HCT116 (cell line): ENCODE measurements around the gene STAP2. TPM values are rescaled to one million over a fixed set of nuclear protein-coding genes. Genes with fewer than 3 reads are reported as not detected.

Source experiments
- ATAC-seq: fragments of 200-7000 bp; cut with Tn5 transposase; 2 replicates; pipeline ENCODE4 v1.9.1; 2020; ENCODE audit warnings: mild to moderate bottlenecking, moderate library complexity
- BruUV-seq: library from RNA; stranded (reverse); fragments of 400-500 nt; replicated peaks from 2 replicates; lab custom pipeline; 2021; lab: Mats Ljungman, UMichigan
- CTCF ChIA-PET: fragments of 300-600 bp; sonication (Branson Sonifier 250); formaldehyde crosslinking; loops from one replicate; lab custom pipeline; 2021; ENCODE audit warnings: antibody characterized with exemption; lab: Charles Lee
- POLR2A ChIA-PET: fragments of 300-600, 350-600 bp; sonication (Branson Sonifier 250); formaldehyde crosslinking; loops from one replicate; lab custom pipeline; 2021; ENCODE audit warnings: antibody characterized with exemption; lab: Charles Lee
- RAD21 ChIA-PET, 2 experiments: fragments of 300-600 bp; sonication (Branson Sonifier 250); formaldehyde crosslinking; loops; one replicate each; lab custom pipeline; 2023; ENCODE audit warnings: low total read pairs in 2 of 2; ENCODE audit not compliant: uncharacterized antibody in 2 of 2, unreplicated experiment in 2 of 2, low non-redundant PET in 1 of 2; lab: Charles Lee
- DNase-seq: peaks from one replicate; pipeline ENCODE4 v3.0.0-alpha.2; 2010; ENCODE audit warnings: low read depth, low spot score
- H2AFZ ChIP-seq: fragments of 200-600 bp; shearing (Covaris generic), sonication (generic); 2 replicates; pipeline ENCODE4 v1.6.1; 2017; ENCODE audit warnings: low read depth, mixed run types, mixed read lengths, antibody characterized with exemption, low read length; ENCODE audit not compliant: poor library complexity, severe bottlenecking
- H3K27ac ChIP-seq: 2 replicates; pipeline ENCODE4 v1.5.1; 2012; ENCODE audit warnings: low read depth, low read length
- H3K27me3 ChIP-seq: fragments of 200-600 bp; sonication (generic); 2 replicates; pipeline ENCODE4 v1.6.1; 2016; ENCODE audit warnings: mixed run types, low read length, mixed read lengths; ENCODE audit not compliant: insufficient read depth
- H3K36me3 ChIP-seq, 2 experiments: fragments of 200-500 bp in 1 of 2; fragments of 200-600 bp in 1 of 2; sonication (Bioruptor generic) in 1 of 2; sonication (generic) in 1 of 2; 2 replicates each; pipeline versions ENCODE4 v1.5.1 to v1.6.1; 2014 to 2016; ENCODE audit warnings: low read length in 2 of 2, inconsistent platforms in 1 of 2, mixed read lengths in 1 of 2, mixed run types in 1 of 2; ENCODE audit not compliant: insufficient read depth in 2 of 2, control insufficient read depth in 1 of 2
- H3K4me1 ChIP-seq, 2 experiments: fragments of 200-600 bp in 1 of 2; sonication (generic) in 1 of 2; 2 replicates each; pipeline versions ENCODE4 v1.5.1 to v1.6.1; 2012 to 2017; ENCODE audit warnings: low read length in 2 of 2, inconsistent platforms in 1 of 2, mild to moderate bottlenecking in 1 of 2, mixed read lengths in 1 of 2, mixed run types in 1 of 2, moderate library complexity in 1 of 2; ENCODE audit not compliant: insufficient read depth in 2 of 2, control insufficient read depth in 1 of 2
- H3K4me2 ChIP-seq: fragments of 200-600 bp; sonication (generic); 2 replicates; pipeline ENCODE4 v1.6.1; 2017; ENCODE audit warnings: mixed run types, low read length, mixed read lengths
- H3K4me3 ChIP-seq, 2 experiments: fragments of 200-600 bp in 1 of 2; sonication (generic) in 1 of 2; replicated peaks in 1 of 2; 2 replicates each; pipeline ENCODE4 v1.5.1; 2011 to 2016; ENCODE audit warnings: low read length in 2 of 2, control low read depth in 1 of 2, low read depth in 1 of 2, mild to moderate bottlenecking in 1 of 2, mixed read lengths in 1 of 2, mixed run types in 1 of 2
- H3K79me2 ChIP-seq: fragments of 200-600 bp; sonication (generic); 2 replicates; pipeline ENCODE4 v1.6.1; 2017; ENCODE audit warnings: mild to moderate bottlenecking, mixed run types, low read length, moderate library complexity, mixed read lengths; ENCODE audit not compliant: insufficient read depth
- H3K9ac ChIP-seq: fragments of 200-600 bp; sonication (generic); 2 replicates; pipeline ENCODE4 v1.6.1; 2016; ENCODE audit warnings: low read length, mixed read lengths
- H3K9me2 ChIP-seq: fragments of 200-600 bp; sonication (generic), shearing (Covaris generic); 2 replicates; pipeline ENCODE4 v1.6.1; 2017; ENCODE audit warnings: mixed run types, mild to moderate bottlenecking, moderate library complexity; ENCODE audit not compliant: insufficient read depth
- H3K9me3 ChIP-seq, 2 experiments: fragments of 200-500 bp in 1 of 2; fragments of 200-600 bp in 1 of 2; sonication (Bioruptor generic) in 1 of 2; sonication (generic) in 1 of 2; 2 replicates each; pipeline ENCODE4 v1.6.1; 2014 to 2017; ENCODE audit warnings: low read length in 2 of 2, mixed read lengths in 2 of 2, inconsistent platforms in 1 of 2, low read depth in 1 of 2, mild to moderate bottlenecking in 1 of 2, mixed run types in 1 of 2, moderate library complexity in 1 of 2; ENCODE audit not compliant: control insufficient read depth in 1 of 2, insufficient read depth in 1 of 2
- H4K20me1 ChIP-seq: fragments of 200-600 bp; sonication (generic), shearing (Covaris generic); 2 replicates; pipeline ENCODE4 v1.6.1; 2017; ENCODE audit warnings: mixed run types, mild to moderate bottlenecking, moderate library complexity; ENCODE audit not compliant: insufficient read depth
- CEBPB ChIP-seq: IDR thresholded peaks from 2 replicates; pipeline ENCODE4 v1.6.1; 2012; ENCODE audit warnings: low read depth
- EGR1 ChIP-seq: IDR thresholded peaks from 2 replicates; pipeline ENCODE4 v1.6.1; 2012; ENCODE audit warnings: low read depth
- ELF1 ChIP-seq: IDR thresholded peaks from 2 replicates; pipeline ENCODE4 v1.6.1; 2012; ENCODE audit warnings: low read depth, borderline replicate concordance
- EZH2phosphoT487 ChIP-seq: fragments of 200-600 bp; IDR thresholded peaks from 2 replicates; pipeline ENCODE4 v1.6.1; 2018; ENCODE audit warnings: antibody characterized with exemption, borderline replicate concordance
- JUND ChIP-seq: IDR thresholded peaks from 2 replicates; pipeline ENCODE4 v1.6.1; 2012
- MAX ChIP-seq: IDR thresholded peaks from 2 replicates; pipeline ENCODE4 v1.6.1; 2012
- POLR2A ChIP-seq: IDR thresholded peaks from 2 replicates; pipeline ENCODE4 v1.7.0; 2011; ENCODE audit warnings: borderline replicate concordance; ENCODE audit not compliant: insufficient read depth, insufficient read length; ENCODE audit errors: extremely low read depth
- POLR2AphosphoS5 ChIP-seq: IDR thresholded peaks from 2 replicates; pipeline ENCODE4 v1.6.1; 2011; ENCODE audit warnings: mild to moderate bottlenecking, low read depth, low read length, moderate library complexity
- RAD21 ChIP-seq: IDR thresholded peaks from 2 replicates; pipeline ENCODE4 v1.6.1; 2012; ENCODE audit warnings: low read depth, mild to moderate bottlenecking
- REST ChIP-seq: IDR thresholded peaks from 2 replicates; pipeline ENCODE4 v1.6.1; 2012; ENCODE audit warnings: low read depth
- SIN3A ChIP-seq: IDR thresholded peaks from 2 replicates; pipeline ENCODE4 v1.6.1; 2012; ENCODE audit warnings: low read depth
- SP1 ChIP-seq: IDR thresholded peaks from 2 replicates; pipeline ENCODE4 v1.6.1; 2012; ENCODE audit warnings: low read depth
- TCF7L2 ChIP-seq: IDR thresholded peaks from 2 replicates; pipeline ENCODE4 v1.7.0; 2011; ENCODE audit warnings: borderline replicate concordance, inconsistent platforms; ENCODE audit not compliant: insufficient read depth, insufficient read length; ENCODE audit errors: extremely low read depth
- YY1 ChIP-seq: IDR thresholded peaks from 2 replicates; pipeline ENCODE4 v1.6.1; 2011; ENCODE audit warnings: low read length, low read depth, moderate library complexity, mild to moderate bottlenecking; ENCODE audit not compliant: insufficient replicate concordance; ENCODE audit errors: extremely low read depth
- intact Hi-C: fragments of 100-400 bp; cut with micrococcal nuclease; formaldehyde crosslinking; loops from 2 replicates; pipeline ENCODE4 v1.10.0; 2022
- total RNA-seq: library from RNA; stranded (reverse); gene quantifications from one replicate; pipeline ENCODE4 v1.2.1, GENCODE V29; 2021; ENCODE audit not compliant: unreplicated experiment
- TF ChIP-seq, protein P1 (sequence below): IDR thresholded peaks from 2 replicates; pipeline ENCODE4 v1.6.1; 2011; ENCODE audit warnings: mild to moderate bottlenecking, low read length, moderate library complexity; ENCODE audit not compliant: insufficient replicate concordance; ENCODE audit errors: extremely low read depth
- TF ChIP-seq, protein P2 (sequence below): IDR thresholded peaks from 2 replicates; pipeline ENCODE4 v1.6.1; 2012

The STAP2 gene
- total RNA-seq, 1 experiment from 2014 or later = 2.1 TPM

GRCh38 chr19:4295972-4296771 is 42.5 kb downstream of the STAP2 start:
- H3K27ac ChIP-seq = no peak overlapping the region
- no TSS peak for BruUV-seq
- no peak for TF ChIP-seq CEBPB
- TF ChIP-seq EGR1 = no peak
- TF ChIP-seq, protein P1, sequence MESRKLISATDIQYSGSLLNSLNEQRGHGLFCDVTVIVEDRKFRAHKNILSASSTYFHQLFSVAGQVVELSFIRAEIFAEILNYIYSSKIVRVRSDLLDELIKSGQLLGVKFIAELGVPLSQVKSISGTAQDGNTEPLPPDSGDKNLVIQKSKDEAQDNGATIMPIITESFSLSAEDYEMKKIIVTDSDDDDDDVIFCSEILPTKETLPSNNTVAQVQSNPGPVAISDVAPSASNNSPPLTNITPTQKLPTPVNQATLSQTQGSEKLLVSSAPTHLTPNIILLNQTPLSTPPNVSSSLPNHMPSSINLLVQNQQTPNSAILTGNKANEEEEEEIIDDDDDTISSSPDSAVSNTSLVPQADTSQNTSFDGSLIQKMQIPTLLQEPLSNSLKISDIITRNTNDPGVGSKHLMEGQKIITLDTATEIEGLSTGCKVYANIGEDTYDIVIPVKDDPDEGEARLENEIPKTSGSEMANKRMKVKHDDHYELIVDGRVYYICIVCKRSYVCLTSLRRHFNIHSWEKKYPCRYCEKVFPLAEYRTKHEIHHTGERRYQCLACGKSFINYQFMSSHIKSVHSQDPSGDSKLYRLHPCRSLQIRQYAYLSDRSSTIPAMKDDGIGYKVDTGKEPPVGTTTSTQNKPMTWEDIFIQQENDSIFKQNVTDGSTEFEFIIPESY = no peak
- TF ChIP-seq JUND = no peak
- TF ChIP-seq POLR2AphosphoS5 = no peak
- TF ChIP-seq, protein P2, sequence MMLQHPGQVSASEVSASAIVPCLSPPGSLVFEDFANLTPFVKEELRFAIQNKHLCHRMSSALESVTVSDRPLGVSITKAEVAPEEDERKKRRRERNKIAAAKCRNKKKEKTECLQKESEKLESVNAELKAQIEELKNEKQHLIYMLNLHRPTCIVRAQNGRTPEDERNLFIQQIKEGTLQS = no peak
- TF ChIP-seq ELF1 = no peak
- no peak for TF ChIP-seq TCF7L2
- no peak for TF ChIP-seq YY1
- no peak for TF ChIP-seq SP1
- no peak for TF ChIP-seq POLR2A
- TF ChIP-seq RAD21 = no peak
- no peak; the same call in 1 of the 2 replicates for TF ChIP-seq MAX
- no peak for TF ChIP-seq EZH2phosphoT487
- no peak for TF ChIP-seq SIN3A
- no peak for TF ChIP-seq REST
- ATAC-seq = no peak
- H2AFZ ChIP-seq = no peak overlapping the region
- intact Hi-C loops = no loop called here
- H3K9me3 ChIP-seq = no peaks in the 10 kb centered on the region
- no peaks in the 10 kb centered on the region for H3K36me3 ChIP-seq
- H3K9me2 ChIP-seq = no peaks in the 10 kb centered on the region
- ChIA-PET RAD21 (no interaction called here), POLR2A (no interaction called here), CTCF (no interaction called here)
- H3K4me2 ChIP-seq = no peak overlapping the region
- no peaks in the 10 kb centered on the region for H3K79me2 ChIP-seq
- no peaks in the 10 kb centered on the region for H3K27me3 ChIP-seq
- H3K4me1 ChIP-seq = no peaks in the 10 kb centered on the region
- H4K20me1 ChIP-seq = no peaks in the 10 kb centered on the region
- DNase-seq = no peak
- no peak overlapping the region for H3K4me3 ChIP-seq
- H3K9ac ChIP-seq = no peak overlapping the region
